ENCODE data around the gene ATXN7L3B.

The ATXN7L3B gene

DNA sequence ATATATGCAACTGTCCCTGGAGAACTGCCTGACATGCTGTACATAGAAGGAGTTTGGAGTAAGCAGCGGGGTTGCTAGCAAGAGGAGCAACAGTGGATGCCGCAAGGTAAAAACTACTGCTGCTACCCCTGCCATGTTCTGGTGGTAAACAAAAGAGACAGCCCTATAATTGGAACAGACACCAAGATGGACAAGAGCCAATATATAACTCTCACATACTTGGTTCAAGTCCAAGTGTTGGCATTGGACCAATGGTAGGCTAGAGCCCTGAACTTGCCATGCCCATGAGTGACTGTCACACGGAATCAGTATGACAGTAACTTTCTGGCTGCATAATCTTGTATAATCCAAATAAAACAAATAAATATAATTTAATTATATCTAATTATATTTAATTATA, 13.7 kb downstream of the ATXN7L3B start:
- no peak for DNase-seq (ENCODE audit: low read depth in 2 of 2)

DNA sequence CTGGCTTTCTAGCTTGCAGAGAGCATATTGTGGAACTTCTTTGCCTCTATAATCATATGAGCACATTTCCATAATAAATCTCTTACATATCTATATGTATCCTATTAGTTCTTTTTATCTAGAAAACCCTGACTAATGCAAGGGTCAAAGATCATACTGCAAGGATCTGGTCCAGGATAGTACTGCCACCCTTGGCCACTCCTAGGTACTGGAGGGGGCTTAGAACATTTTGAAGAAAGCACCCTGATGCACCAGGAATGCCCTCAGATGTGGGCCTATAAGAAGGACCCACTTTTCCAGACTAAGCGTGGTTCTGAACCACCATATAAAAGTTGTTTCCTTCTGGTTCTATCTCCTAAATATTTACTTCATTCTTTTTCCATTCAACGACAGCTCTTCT, 14.6 kb downstream of the ATXN7L3B start:
- no peak for DNase-seq (ENCODE audit: low read depth in 2 of 2)

DNA sequence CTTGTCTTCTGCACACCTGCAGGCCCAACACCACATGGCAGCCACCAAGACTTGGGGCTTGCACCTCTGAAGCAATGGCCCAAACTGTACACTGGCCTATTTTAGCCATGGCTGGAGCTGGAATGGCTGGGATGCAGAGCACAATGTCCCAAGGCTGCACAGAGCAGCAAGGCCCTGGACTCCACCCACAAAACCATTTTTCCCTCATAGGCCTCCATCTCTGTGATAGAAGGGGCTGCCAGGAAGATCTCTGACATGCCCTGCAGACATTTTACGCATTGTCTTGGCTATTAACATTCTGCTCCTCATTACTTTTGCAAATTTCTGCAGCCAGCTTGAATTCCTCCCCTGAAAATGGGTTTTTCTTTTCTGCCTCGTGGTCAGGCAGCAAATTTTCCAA, 22.1 kb downstream of the ATXN7L3B start:
- no peak for DNase-seq (ENCODE audit: low read depth in 2 of 2)

- DNase-seq (ENCODE audit: low read depth in 2 of 2), result no peak
These were observed 26.3 kb downstream of the ATXN7L3B start for GRCh38 chr12:74563927-74564326.

GRCh38 chr12:74578486-74578885, 40.9 kb downstream of the ATXN7L3B start:
- no peak for DNase-seq (ENCODE audit: low read depth in 2 of 2)

DNA sequence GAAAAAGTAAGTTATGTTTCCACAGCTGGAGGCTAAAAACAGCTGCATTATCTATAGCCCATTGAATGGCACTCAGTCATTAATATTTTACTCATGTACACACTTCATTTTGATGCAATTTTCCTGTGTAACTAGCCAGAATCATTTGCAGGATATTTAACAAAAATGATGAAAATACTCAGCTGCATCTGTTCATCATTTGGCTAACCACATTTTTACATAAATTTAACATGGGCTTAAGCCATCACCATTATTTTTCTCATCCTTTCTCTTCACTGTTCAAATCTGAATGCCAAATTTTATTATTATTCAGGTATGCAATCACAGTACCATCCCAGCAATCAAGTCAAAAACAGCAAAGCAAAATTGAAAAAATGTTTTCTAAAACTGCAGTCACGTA, 41.8 kb downstream of the ATXN7L3B start:
- DNase-seq (ENCODE audit: low read depth in 2 of 2), result no peak

GRCh38 chr12:74579981-74580380, 42.3 kb downstream of the ATXN7L3B start:
- no peak for DNase-seq (ENCODE audit: low read depth in 2 of 2)

- no peak for DNase-seq (ENCODE audit: low read depth in 2 of 2)
These were observed 43.8 kb downstream of the ATXN7L3B start for GRCh38 chr12:74581439-74581838.

GRCh38 chr12:74584483-74585062, 46.9 kb downstream of the ATXN7L3B start:
- DNase-seq (ENCODE audit: low read depth in 2 of 2), result no peak

GRCh38 chr12:74586251-74586650, 48.6 kb downstream of the ATXN7L3B start:
- DNase-seq (ENCODE audit: low read depth in 2 of 2), result no peak
